GM18505 (cell line): ENCODE results near the gene LBX2.

ENCODE experiments used
- ATAC-seq: cut with Tn5 transposase; IDR thresholded peaks from one replicate; pipeline ENCODE4 v1.9.1; 2021; ENCODE audit not compliant: unreplicated experiment
- POLR2A ChIP-seq: IDR thresholded peaks from 4 replicates; pipeline ENCODE4 v1.6.1; 2011; ENCODE audit warnings: borderline replicate concordance; ENCODE audit not compliant: insufficient read depth, insufficient read length; ENCODE audit errors: extremely low read depth

The LBX2 gene

DNA sequence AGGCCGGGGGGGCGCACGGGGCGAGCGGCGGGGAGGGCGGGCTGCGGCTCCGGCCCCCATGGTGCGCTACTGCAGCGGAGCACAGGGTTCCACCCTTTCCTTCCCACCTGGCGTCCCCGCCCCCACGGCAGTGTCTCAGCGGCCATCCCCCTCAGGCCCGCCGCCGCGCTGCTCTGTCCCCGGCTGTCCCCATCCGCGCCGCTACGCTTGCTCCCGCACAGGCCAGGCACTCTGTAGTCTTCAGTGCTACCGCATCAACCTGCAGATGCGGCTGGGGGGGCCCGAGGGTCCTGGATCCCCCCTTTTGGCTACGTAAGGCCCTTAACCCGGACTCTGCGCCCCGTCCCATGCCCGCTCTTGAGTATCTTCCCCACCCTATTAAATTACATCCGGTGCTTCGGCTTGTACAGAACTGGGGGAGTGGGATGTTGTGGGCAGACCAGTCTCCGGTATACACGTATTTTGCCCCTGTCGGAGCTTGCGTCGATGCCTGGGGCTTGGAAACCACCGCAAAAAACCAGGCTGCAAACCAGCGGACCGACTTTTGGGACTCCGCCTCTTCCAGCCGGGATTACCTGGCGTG is 41.8 kb downstream of the LBX2 start:
- ATAC-seq, result peak; percentile 35
- TF ChIP-seq POLR2A, result peak; percentile 80

DNA sequence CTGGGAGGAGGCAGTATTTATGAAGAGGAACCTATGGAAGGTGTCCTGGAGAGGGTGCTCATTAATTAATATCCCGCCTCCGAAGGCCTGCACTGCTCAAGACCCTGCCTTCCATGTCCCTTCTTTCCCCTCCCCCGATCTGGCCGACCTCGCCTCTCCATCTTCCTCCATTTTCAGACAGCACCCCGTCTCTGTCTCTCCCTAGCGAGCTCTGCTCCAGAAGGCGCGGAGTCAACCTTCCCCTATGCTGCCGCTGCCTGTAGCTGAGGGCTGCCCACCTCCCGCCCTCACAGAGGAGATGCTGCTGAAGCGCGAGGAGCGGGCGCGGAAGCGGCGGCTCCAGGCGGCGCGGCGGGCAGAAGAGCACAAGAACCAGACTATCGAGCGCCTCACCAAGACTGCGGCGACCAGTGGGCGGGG is 42.3 kb downstream of the LBX2 start:
- ATAC-seq, result no peak
- TF ChIP-seq POLR2A, result no peak

DNA sequence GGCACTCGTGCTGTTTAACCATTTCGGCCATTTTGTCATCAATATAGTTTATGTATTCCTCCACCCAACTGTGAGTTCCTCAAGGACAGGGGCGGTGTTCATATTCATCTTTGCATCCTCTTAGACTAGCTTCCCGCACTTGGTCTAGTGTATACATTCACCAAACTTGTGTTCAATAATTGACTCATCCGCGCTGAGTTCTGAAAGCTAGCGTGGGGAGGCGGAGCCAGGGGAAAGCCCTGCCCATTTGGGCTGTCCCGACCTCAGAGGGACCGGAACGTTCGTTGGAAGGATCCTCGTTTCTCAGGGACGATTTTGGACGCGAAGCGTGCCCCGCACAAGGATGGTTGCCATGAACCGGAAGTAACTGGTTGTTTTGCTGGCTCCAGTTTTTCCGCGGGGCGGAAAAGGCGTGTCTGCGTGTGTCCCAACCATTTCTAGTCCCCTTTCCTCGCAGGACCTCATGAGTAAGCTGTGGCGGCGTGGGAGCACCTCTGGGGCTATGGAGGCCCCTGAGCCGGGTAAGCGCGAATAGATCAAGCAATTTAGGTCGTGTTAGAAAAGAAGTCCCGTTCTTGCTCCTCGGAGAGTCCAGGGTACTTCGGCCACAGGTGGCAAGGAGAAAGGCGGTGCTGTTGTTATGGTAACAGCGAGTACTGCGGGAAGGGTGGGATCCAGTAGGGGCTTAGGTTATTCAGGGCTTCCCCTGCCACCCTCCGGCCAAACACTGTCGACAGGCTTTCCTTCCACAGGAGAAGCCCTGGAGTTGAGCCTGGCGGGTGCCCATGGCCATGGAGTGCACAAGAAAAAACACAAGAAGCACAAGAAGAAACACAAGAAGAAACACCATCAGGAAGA is 44.5 kb downstream of the LBX2 start, which contains the start of gene INO80B:
Gene INO80B, plus strand, starts transcription at position 434 of the 858 bp plus-strand sequence. Its CDS starts 30 bp downstream, at position 464.
- ATAC-seq, result peak; percentile 32
- TF ChIP-seq POLR2A, result peak; percentile 17

DNA sequence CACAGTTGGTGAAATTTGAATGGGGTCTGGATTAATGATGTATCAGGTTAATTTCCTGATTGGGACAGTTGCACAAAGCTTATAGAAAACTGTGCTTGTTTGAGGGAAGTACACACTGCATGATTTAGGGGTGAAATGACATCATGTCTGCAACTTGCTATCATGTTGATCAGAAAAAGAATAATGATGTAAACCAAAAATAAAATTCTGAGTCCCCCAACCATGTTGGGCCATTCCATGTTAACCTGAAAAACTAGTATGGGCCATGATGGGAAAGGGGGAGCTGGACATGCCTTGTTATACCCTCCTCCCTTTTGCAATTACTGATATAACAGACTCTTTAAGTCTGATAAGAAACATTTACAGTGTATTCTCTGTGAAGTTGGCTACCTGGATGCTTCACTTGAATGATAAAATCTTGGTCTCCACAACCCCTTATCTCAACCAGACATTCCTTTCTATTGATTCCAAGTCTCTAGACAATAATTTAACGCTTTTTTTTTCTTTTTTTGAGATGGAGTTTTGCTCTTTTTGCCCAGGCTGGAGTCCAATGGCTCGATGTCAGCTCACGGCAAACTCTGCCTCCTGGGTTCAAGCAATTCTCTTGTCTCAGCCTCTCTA is 48.7 kb downstream of the LBX2 start:
- TF ChIP-seq POLR2A, result no peak

GRCh38 chr2:74448771-74449170 is 50.6 kb downstream of the LBX2 start:
- no peak for TF ChIP-seq POLR2A
- ATAC-seq, result no peak

More for the DNA sequence above, 48.7 kb downstream of the LBX2 start:
- ATAC-seq, result no peak
